SK-N-SH treated with all-trans-retinoic acid at 6 μM for 48 hours (cell line): ENCODE measurements around the gene PDGFB.

Source experiments
- ATAC-seq: fragments of 200-7000 bp; cut with Tn5 transposase; 3 replicates; pipeline ENCODE4 v1.9.1; 2020; ENCODE audit warnings: mild to moderate bottlenecking, moderate library complexity
- ARNTL ChIP-seq: fragments of 450-650 bp; formaldehyde crosslinking; IDR thresholded peaks from 2 replicates; pipeline ENCODE4 v1.5.0; 2020; ENCODE audit warnings: low read depth, mild to moderate bottlenecking, moderate library complexity, borderline replicate concordance
- BACH2 ChIP-seq: fragments of 250-450 bp; sonication (Bioruptor Pico); IDR thresholded peaks from 2 replicates; pipeline ENCODE4 v1.9.0; 2021; ENCODE audit warnings: mild to moderate bottlenecking, borderline replicate concordance
- CREB5 ChIP-seq: fragments of 250-450 bp; sonication (Bioruptor Pico); IDR thresholded peaks from 2 replicates; pipeline ENCODE4 v1.5.1; 2020; ENCODE audit warnings: low read depth, mild to moderate bottlenecking, moderate library complexity
- CSDC2 ChIP-seq: fragments of 250-450 bp; sonication (Bioruptor Pico); IDR thresholded peaks from 2 replicates; pipeline ENCODE4 v1.5.0; 2020; ENCODE audit warnings: mild to moderate bottlenecking, moderate library complexity
- CSRNP3 ChIP-seq: fragments of 250-450 bp; sonication (Bioruptor Pico); IDR thresholded peaks from 2 replicates; pipeline ENCODE4 v1.5.1; 2021; ENCODE audit warnings: mild to moderate bottlenecking, moderate library complexity
- ESRRG ChIP-seq: fragments of 250-450 bp; sonication (Bioruptor Pico); IDR thresholded peaks from 2 replicates; pipeline ENCODE4 v1.6.1; 2021; ENCODE audit warnings: mild to moderate bottlenecking
- GLIS3 ChIP-seq: fragments of 250-450 bp; sonication (Bioruptor Pico); IDR thresholded peaks from 2 replicates; pipeline ENCODE4 v1.5.0; 2020; ENCODE audit warnings: mild to moderate bottlenecking, moderate library complexity
- ISL1 ChIP-seq: fragments of 250-450 bp; sonication (Bioruptor Pico); IDR thresholded peaks from 2 replicates; pipeline ENCODE4 v2.1.2; 2022; ENCODE audit warnings: mild to moderate bottlenecking, moderate library complexity
- OSR1 ChIP-seq: fragments of 250-450 bp; sonication (Bioruptor Pico); IDR thresholded peaks from 2 replicates; pipeline ENCODE4 v1.8.0; 2022; ENCODE audit warnings: moderate library complexity, mild to moderate bottlenecking, inconsistent platforms
- POU6F1 ChIP-seq: fragments of 250-450 bp; sonication (Bioruptor Pico); IDR thresholded peaks from 2 replicates; pipeline ENCODE4 v1.8.0; 2021; ENCODE audit warnings: low read depth, mild to moderate bottlenecking, moderate library complexity, borderline replicate concordance
- PPARA ChIP-seq: fragments of 250-450 bp; sonication (Bioruptor Pico); IDR thresholded peaks from 2 replicates; pipeline ENCODE4 v1.5.0; 2020; ENCODE audit warnings: mild to moderate bottlenecking, borderline replicate concordance
- RARB ChIP-seq: fragments of 250-450 bp; sonication (Bioruptor Pico); IDR thresholded peaks from 2 replicates; pipeline ENCODE4 v1.8.0; 2021; ENCODE audit warnings: mild to moderate bottlenecking, moderate library complexity
- SNAI2 ChIP-seq: fragments of 250-450 bp; sonication (Bioruptor Pico); IDR thresholded peaks from 2 replicates; pipeline ENCODE4 v1.5.0; 2020; ENCODE audit warnings: mild to moderate bottlenecking, moderate library complexity
- TCF4 ChIP-seq: fragments of 250-450 bp; sonication (Bioruptor Pico); IDR thresholded peaks from 2 replicates; pipeline ENCODE4 v1.8.0; 2021; ENCODE audit warnings: mild to moderate bottlenecking, moderate library complexity, borderline replicate concordance
- TOX ChIP-seq: fragments of 250-450 bp; sonication (Bioruptor Pico); IDR thresholded peaks from 2 replicates; pipeline ENCODE4 v1.8.0; 2021; ENCODE audit warnings: mild to moderate bottlenecking, moderate library complexity, borderline replicate concordance
- TSHZ2 ChIP-seq: fragments of 250-450 bp; sonication (Bioruptor Pico); IDR thresholded peaks from 2 replicates; pipeline ENCODE4 v1.5.0; 2020; ENCODE audit warnings: mild to moderate bottlenecking, moderate library complexity
- ZC3H10 ChIP-seq: fragments of 250-450 bp; sonication (Bioruptor Pico); IDR thresholded peaks from 2 replicates; pipeline ENCODE4 v1.5.1; 2021; ENCODE audit warnings: mild to moderate bottlenecking, moderate library complexity
- ZFP3 ChIP-seq: fragments of 250-450 bp; sonication (Bioruptor Pico); IDR thresholded peaks from 2 replicates; pipeline ENCODE4 v1.5.0; 2020; ENCODE audit warnings: mild to moderate bottlenecking, moderate library complexity
- ZFP30 ChIP-seq: fragments of 450-650 bp; formaldehyde crosslinking; IDR thresholded peaks from 2 replicates; pipeline ENCODE4 v1.5.0; 2022; ENCODE audit warnings: mild to moderate bottlenecking, moderate library complexity
- ZNF565 ChIP-seq: fragments of 450-650 bp; formaldehyde crosslinking; conservative IDR thresholded peaks from 2 replicates; pipeline ENCODE4 v1.5.0; 2020; ENCODE audit warnings: low read depth, mild to moderate bottlenecking, moderate library complexity
- ZNF70 ChIP-seq: fragments of 450-650 bp; formaldehyde crosslinking; IDR thresholded peaks from 2 replicates; pipeline ENCODE4 v1.5.0; 2020; ENCODE audit warnings: mild to moderate bottlenecking, moderate library complexity
- ZNF8 ChIP-seq: fragments of 450-650 bp; formaldehyde crosslinking; IDR thresholded peaks from 2 replicates; pipeline ENCODE4 v1.5.0; 2020; ENCODE audit warnings: mild to moderate bottlenecking, moderate library complexity

The PDGFB gene

GRCh38 chr22:39221999-39222686 is 22.6 kb downstream of the PDGFB start:
- TF ChIP-seq ARNTL (CRISPR knock-in tag): no peak
- TF ChIP-seq ISL1 (CRISPR knock-in tag): no peak
- TF ChIP-seq OSR1 (CRISPR knock-in tag): no peak
- no peak for TF ChIP-seq TCF4 (CRISPR knock-in tag)
- no peak for TF ChIP-seq TOX (CRISPR knock-in tag)
- TF ChIP-seq ZFP3: no peak
- no peak for TF ChIP-seq ZFP30 (CRISPR knock-in tag)
- TF ChIP-seq ZNF565 (CRISPR knock-in tag): no peak
- TF ChIP-seq CREB5 (CRISPR knock-in tag): no peak
- no peak for TF ChIP-seq RARB
- TF ChIP-seq TSHZ2 (CRISPR knock-in tag): no peak
- no peak for TF ChIP-seq POU6F1 (CRISPR knock-in tag)
- no peak for TF ChIP-seq ZNF70 (CRISPR knock-in tag)
- no peak for TF ChIP-seq BACH2 (CRISPR knock-in tag)
- TF ChIP-seq ZC3H10 (CRISPR knock-in tag): no peak
- TF ChIP-seq ZNF8 (CRISPR knock-in tag): no peak
- TF ChIP-seq ESRRG (CRISPR knock-in tag): no peak
- TF ChIP-seq GLIS3: no peak
- no peak for TF ChIP-seq PPARA (CRISPR knock-in tag)
- no peak for TF ChIP-seq SNAI2

DNA sequence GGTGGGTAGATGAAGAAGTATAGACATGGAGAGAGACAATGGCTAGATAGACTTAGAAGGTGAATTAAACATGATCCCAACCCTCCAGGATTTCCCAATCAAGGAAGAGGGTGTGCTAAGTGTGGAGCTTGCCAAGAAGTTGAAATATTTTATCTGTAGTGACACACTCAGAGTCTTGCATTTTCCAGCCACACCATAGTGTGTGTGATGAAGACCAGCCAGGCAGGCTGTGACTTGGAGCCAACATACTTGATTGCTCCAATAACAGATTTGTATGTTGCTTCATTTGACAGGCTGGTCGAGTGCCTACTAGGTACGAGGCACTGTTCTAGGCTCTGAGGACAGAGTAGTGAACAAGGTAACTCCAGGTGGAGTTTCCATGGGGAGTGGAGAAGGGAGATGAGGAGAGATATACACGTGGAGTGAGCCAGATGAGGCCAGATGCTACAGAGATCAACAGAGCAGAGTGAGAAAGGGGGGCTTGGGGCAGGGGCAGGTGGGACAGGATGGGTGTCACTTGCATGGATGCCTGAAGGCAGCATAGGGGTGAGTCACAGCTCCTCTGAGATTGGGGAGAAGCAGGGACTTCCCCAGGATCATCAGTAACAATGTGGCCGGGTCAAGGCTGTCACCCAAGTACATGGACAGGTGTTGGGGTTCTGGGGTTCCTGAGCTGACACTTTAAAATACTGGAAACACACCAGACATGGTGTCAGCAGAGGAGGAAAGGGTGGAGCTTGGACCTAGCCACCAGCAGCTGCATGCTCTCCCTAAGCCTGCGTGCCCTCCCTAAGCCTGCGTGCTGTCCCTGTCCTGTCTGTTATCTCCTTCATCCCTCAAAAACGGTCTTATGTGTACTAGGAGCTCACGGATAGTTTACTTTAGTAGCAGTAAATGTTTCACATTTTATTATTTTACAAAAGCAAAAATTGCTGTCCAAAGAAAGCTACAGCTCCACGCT is 23.6 kb downstream of the PDGFB start:
- no peak for ATAC-seq
- TF ChIP-seq ESRRG (CRISPR knock-in tag) (no peak), CSDC2 (no peak), ZC3H10 (CRISPR knock-in tag) (no peak), CREB5 (CRISPR knock-in tag) (no peak), ZFP3 (no peak), RARB (no peak), GLIS3 (no peak), ISL1 (CRISPR knock-in tag) (no peak), TCF4 (CRISPR knock-in tag) (no peak), ZFP30 (CRISPR knock-in tag) (no peak), ZNF8 (CRISPR knock-in tag) (no peak), SNAI2 (no peak), PPARA (CRISPR knock-in tag) (no peak), OSR1 (CRISPR knock-in tag) (no peak), CSRNP3 (CRISPR knock-in tag) (no peak), ZNF70 (CRISPR knock-in tag) (no peak), POU6F1 (CRISPR knock-in tag) (no peak), ARNTL (CRISPR knock-in tag) (no peak)
- TF ChIP-seq, all 23 proteins: peak for 0

More at GRCh38 chr22:39221999-39222686, 22.6 kb downstream of the PDGFB start:
- ATAC-seq: no peak
